WTC11 (cell line): ENCODE data around the gene CTNNA2. TPM values are rescaled to one million over a fixed set of nuclear protein-coding genes. Genes with fewer than 3 reads are reported as not detected.

Experiments
- ATAC-seq: fragments of 200-7000 bp; cut with Tn5 transposase; 2 replicates; pipeline ENCODE4 v1.10.0; 2021; ENCODE audit warnings: mild to moderate bottlenecking, moderate library complexity
- CTCF ChIA-PET: fragments of 300-600 bp; sonication (Branson Sonifier 250); formaldehyde crosslinking; loops from one replicate; lab custom pipeline; 2021; ENCODE audit warnings: antibody characterized with exemption; lab: Charles Lee
- POLR2A ChIA-PET: fragments of 350-600 bp; sonication (Branson Sonifier 250); formaldehyde crosslinking; loops from one replicate; lab custom pipeline; 2021; ENCODE audit warnings: antibody characterized with exemption; lab: Charles Lee
- DNase-seq: peaks from one replicate; pipeline ENCODE4 v3.0.0; 2021; ENCODE audit warnings: low spot score
- H3K27ac Mint-ChIP-seq: 2 replicates; pipeline ENCODE4 v1.8.0; 2021; ENCODE audit warnings: mixed read lengths
- H3K27me3 Mint-ChIP-seq: 2 replicates; pipeline ENCODE4 v1.8.0; 2021; ENCODE audit warnings: low read depth, mild to moderate bottlenecking, moderate library complexity, mixed read lengths
- H3K36me3 Mint-ChIP-seq: 2 replicates; pipeline ENCODE4 v1.8.0; 2021; ENCODE audit warnings: mixed read lengths
- H3K4me1 Mint-ChIP-seq: 2 replicates; pipeline ENCODE4 v1.8.0; 2022; ENCODE audit warnings: mixed read lengths
- H3K4me3 Mint-ChIP-seq: 2 replicates; pipeline ENCODE4 v1.8.0; 2021; ENCODE audit warnings: mild to moderate bottlenecking, moderate library complexity, mixed read lengths
- H3K9me3 Mint-ChIP-seq: 2 replicates; pipeline ENCODE4 v1.8.0; 2021; ENCODE audit warnings: mixed read lengths
- AFF4 ChIP-seq: sonication (generic); formaldehyde crosslinking; IDR thresholded peaks from 2 replicates; pipeline ENCODE4 v1.8.1; 2023; ENCODE audit warnings: mild to moderate bottlenecking, missing genetic modification reagents, borderline replicate concordance
- ARID4B ChIP-seq: sonication (generic); formaldehyde crosslinking; IDR thresholded peaks from 2 replicates; pipeline ENCODE4 v1.8.0; 2023; ENCODE audit warnings: missing genetic modification reagents, mild to moderate bottlenecking, borderline replicate concordance
- E2F1 ChIP-seq: sonication (generic); formaldehyde crosslinking; IDR thresholded peaks from 2 replicates; pipeline ENCODE4 v1.8.0; 2022; ENCODE audit warnings: mild to moderate bottlenecking, missing genetic modification reagents
- IRF1 ChIP-seq: sonication (generic); formaldehyde crosslinking; IDR thresholded peaks from 2 replicates; pipeline ENCODE4 v1.8.0; 2023; ENCODE audit warnings: missing genetic modification reagents
- JAZF1 ChIP-seq: fragments of 250-450 bp; sonication (Bioruptor Pico); IDR thresholded peaks from 2 replicates; pipeline ENCODE4 v1.9.0; 2021; ENCODE audit warnings: moderate library complexity, mild to moderate bottlenecking, inconsistent platforms
- NFE2L1 ChIP-seq: sonication (generic); formaldehyde crosslinking; IDR thresholded peaks from 2 replicates; pipeline ENCODE4 v1.8.1; 2023; ENCODE audit warnings: missing genetic modification reagents
- NR1H2 ChIP-seq: sonication (generic); formaldehyde crosslinking; IDR thresholded peaks from 2 replicates; pipeline ENCODE4 v1.9.0; 2021; ENCODE audit warnings: mild to moderate bottlenecking, moderate library complexity, missing genetic modification reagents
- RELA ChIP-seq: sonication (generic); formaldehyde crosslinking; IDR thresholded peaks from 2 replicates; pipeline ENCODE4 v1.8.1; 2022; ENCODE audit warnings: missing genetic modification reagents, mild to moderate bottlenecking, borderline replicate concordance
- TEAD4 ChIP-seq: sonication (generic); formaldehyde crosslinking; IDR thresholded peaks from 2 replicates; pipeline ENCODE4 v1.8.0; 2022; ENCODE audit warnings: mild to moderate bottlenecking, missing genetic modification reagents
- TP53 ChIP-seq: sonication (generic); formaldehyde crosslinking; IDR thresholded peaks from 2 replicates; pipeline ENCODE4 v1.8.1; 2023; ENCODE audit warnings: mild to moderate bottlenecking, missing genetic modification reagents
- USF1 ChIP-seq: sonication (generic); formaldehyde crosslinking; IDR thresholded peaks from 2 replicates; pipeline ENCODE4 v1.8.0; 2022; ENCODE audit warnings: mild to moderate bottlenecking, missing genetic modification reagents
- ZBTB43 ChIP-seq: sonication (generic); formaldehyde crosslinking; IDR thresholded peaks from 2 replicates; pipeline ENCODE4 v1.8.1; 2023; ENCODE audit warnings: mild to moderate bottlenecking, missing genetic modification reagents
- ZMAT4 ChIP-seq: fragments of 250-450 bp; sonication (Bioruptor Pico); IDR thresholded peaks from 2 replicates; pipeline ENCODE4 v1.9.0; 2021; ENCODE audit warnings: mild to moderate bottlenecking
- ZNF423 ChIP-seq: fragments of 250-450 bp; sonication (Bioruptor Pico); IDR thresholded peaks from 2 replicates; pipeline ENCODE4 v2.1.2; 2022; ENCODE audit warnings: mild to moderate bottlenecking, moderate library complexity
- total RNA-seq: library from RNA; stranded (reverse); gene quantifications from 3 replicates; pipeline ENCODE4 v1.2.3, GENCODE V29; 2021

Gene CTNNA2
- total RNA-seq, 1 experiment from 2014 or later: 3.8 TPM

- TF ChIP-seq AFF4 (CRISPR knock-in tag) (no peak), RELA (CRISPR knock-in tag) (no peak), TEAD4 (no peak), ZMAT4 (CRISPR knock-in tag) (no peak), ZBTB43 (CRISPR knock-in tag) (no peak), TP53 (no peak)
These were observed 83.6 kb downstream of the CTNNA2 start (continued) for GRCh38 chr2:79596403-79596802.

GRCh38 chr2:79604748-79605147 is 91.9 kb downstream of the CTNNA2 start:
- H3K9me3 Mint-ChIP-seq: no peaks in the 10 kb centered on the region

More at GRCh38 chr2:79604748-79605147, 91.9 kb downstream of the CTNNA2 start:
- POLR2A ChIA-PET: no interaction called here
- Mint-ChIP-seq H3K4me1 (no peaks in the 10 kb centered on the region), H3K36me3 (no peaks in the 10 kb centered on the region), H3K4me3 (no peak overlapping the region), H3K27me3 (no peaks in the 10 kb centered on the region), H3K27ac (no peak overlapping the region)
- ATAC-seq (no peak), DNase-seq (no peak)
- CTCF ChIA-PET: no interaction called here
- no peak for TF ChIP-seq USF1
- TF ChIP-seq E2F1 (CRISPR knock-in tag): no peak
- TF ChIP-seq NR1H2 (CRISPR knock-in tag): no peak
- TF ChIP-seq IRF1 (CRISPR knock-in tag): no peak
- no peak for TF ChIP-seq ZNF423 (CRISPR knock-in tag)
- no peak for TF ChIP-seq JAZF1 (CRISPR knock-in tag)
- no peak for TF ChIP-seq NFE2L1 (CRISPR knock-in tag)
- TF ChIP-seq ARID4B: no peak
